ENCODE results near the gene HNRNPAB.
"Not testable (repeated sequence)": the region's sequence is repeated elsewhere in the genome, so short reads cannot be mapped to it uniquely, and the experiment has no call there.

Gene HNRNPAB

GRCh38 chr5:178237431-178238312, 33.3 kb downstream of the HNRNPAB start:
- Histone ChIP-seq H3K9me3 (ENCODE audit: control insufficient read depth in 2 of 2, low read length in 2 of 2) (no peaks in the 10 kb centered on the region), H3K4me1 (ENCODE audit: control insufficient read depth, insufficient read depth, low read length) (peaks cover 20% of the 10 kb centered on the region), H3K27me3 (ENCODE audit: control insufficient read depth in 1 of 2, insufficient read depth in 2 of 2, low read length in 2 of 2) (no peaks in the 10 kb centered on the region), H3K27ac (ENCODE audit: low read length) (no peak overlapping the region), H3K36me3 (ENCODE audit: control insufficient read depth in 2 of 2, insufficient read depth in 2 of 2, low read length in 2 of 2) (no peaks in the 10 kb centered on the region), H3K4me3 (ENCODE audit: low read length in 2 of 2) (no peak overlapping the region), H3K9ac (ENCODE audit: low read length in 2 of 2) (no peak overlapping the region)

- H3K27ac ChIP-seq (ENCODE audit: low read length), result no peak overlapping the region
- H3K4me1 ChIP-seq (ENCODE audit: control insufficient read depth, insufficient read depth, low read length), result peaks cover 15% of the 10 kb centered on the region
- no peak overlapping the region for H3K4me3 ChIP-seq (ENCODE audit: low read length in 2 of 2)
- H3K9me3 ChIP-seq (ENCODE audit: control insufficient read depth in 2 of 2, low read length in 2 of 2), result no peaks in the 10 kb centered on the region
- no peaks in the 10 kb centered on the region for H3K36me3 ChIP-seq (ENCODE audit: control insufficient read depth in 2 of 2, insufficient read depth in 2 of 2, low read length in 2 of 2)
- no peaks in the 10 kb centered on the region for H3K27me3 ChIP-seq (ENCODE audit: control insufficient read depth in 1 of 2, insufficient read depth in 2 of 2, low read length in 2 of 2)
- no peak overlapping the region for H3K9ac ChIP-seq (ENCODE audit: low read length in 2 of 2)
Observed at GRCh38 chr5:178238313-178238635, 33.9 kb downstream of the HNRNPAB start.

GRCh38 chr5:178238711-178239592, 34.6 kb downstream of the HNRNPAB start:
- Histone ChIP-seq H3K9ac (ENCODE audit: low read length in 2 of 2) (no peak overlapping the region), H3K27ac (ENCODE audit: low read length) (no peak overlapping the region), H3K4me1 (ENCODE audit: control insufficient read depth, insufficient read depth, low read length) (peaks cover 15% of the 10 kb centered on the region), H3K27me3 (ENCODE audit: control insufficient read depth in 1 of 2, insufficient read depth in 2 of 2, low read length in 2 of 2) (no peaks in the 10 kb centered on the region), H3K36me3 (ENCODE audit: control insufficient read depth in 2 of 2, insufficient read depth in 2 of 2, low read length in 2 of 2) (no peaks in the 10 kb centered on the region), H3K9me3 (ENCODE audit: control insufficient read depth in 2 of 2, low read length in 2 of 2) (no peaks in the 10 kb centered on the region), H3K4me3 (ENCODE audit: low read length in 2 of 2) (no peak overlapping the region)

- H3K27me3 ChIP-seq (ENCODE audit: control insufficient read depth in 1 of 2, insufficient read depth in 2 of 2, low read length in 2 of 2); H3K27ac ChIP-seq (ENCODE audit: low read length); H3K4me3 ChIP-seq (ENCODE audit: low read length in 2 of 2); H3K9ac ChIP-seq (ENCODE audit: low read length in 2 of 2); H3K36me3 ChIP-seq (ENCODE audit: control insufficient read depth in 2 of 2, insufficient read depth in 2 of 2, low read length in 2 of 2); H3K9me3 ChIP-seq (ENCODE audit: control insufficient read depth in 2 of 2, low read length in 2 of 2): not testable (repeated sequence)
- H3K4me1 ChIP-seq (ENCODE audit: control insufficient read depth, insufficient read depth, low read length), result peaks cover 15% of the 10 kb centered on the region
Observed at GRCh38 chr5:178239626-178240301, 35.4 kb downstream of the HNRNPAB start.

DNA sequence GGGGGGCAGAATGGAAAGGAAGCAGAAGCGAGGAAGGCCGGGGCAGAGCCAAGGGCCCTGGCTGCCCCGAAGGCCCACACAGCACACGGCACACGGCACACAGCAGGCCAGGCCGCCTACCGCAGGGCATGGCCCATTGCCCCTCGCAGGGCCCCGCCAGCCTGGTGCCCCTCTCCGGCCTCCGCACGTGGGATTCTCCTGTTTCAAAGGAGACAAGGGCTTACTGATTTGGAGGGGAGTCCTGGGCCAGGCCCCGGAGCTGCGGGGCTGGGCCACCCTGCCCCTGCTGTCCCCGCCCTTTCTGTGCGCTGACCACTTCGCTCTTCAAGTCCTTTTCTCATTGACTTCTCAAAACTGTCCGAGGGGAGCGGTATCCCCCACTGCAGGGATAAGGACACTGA, 36.0 kb downstream of the HNRNPAB start:
- H3K27me3 ChIP-seq (ENCODE audit: control insufficient read depth in 1 of 2, insufficient read depth in 2 of 2, low read length in 2 of 2), result no peaks in the 10 kb centered on the region
- no peak overlapping the region for H3K27ac ChIP-seq (ENCODE audit: low read length)
- no peaks in the 10 kb centered on the region for H3K36me3 ChIP-seq (ENCODE audit: control insufficient read depth in 2 of 2, insufficient read depth in 2 of 2, low read length in 2 of 2)
- no peak overlapping the region for H3K9ac ChIP-seq (ENCODE audit: low read length in 2 of 2)
- no peak overlapping the region for H3K4me3 ChIP-seq (ENCODE audit: low read length in 2 of 2)
- H3K9me3 ChIP-seq (ENCODE audit: control insufficient read depth in 2 of 2, low read length in 2 of 2), result no peaks in the 10 kb centered on the region
- peaks cover 15% of the 10 kb centered on the region for H3K4me1 ChIP-seq (ENCODE audit: control insufficient read depth, insufficient read depth, low read length)

GRCh38 chr5:178240766-178241165, 36.4 kb downstream of the HNRNPAB start:
- Histone ChIP-seq H3K27ac (ENCODE audit: low read length) (no peak overlapping the region), H3K36me3 (ENCODE audit: control insufficient read depth in 2 of 2, insufficient read depth in 2 of 2, low read length in 2 of 2) (no peaks in the 10 kb centered on the region), H3K27me3 (ENCODE audit: control insufficient read depth in 1 of 2, insufficient read depth in 2 of 2, low read length in 2 of 2) (no peaks in the 10 kb centered on the region), H3K9ac (ENCODE audit: low read length in 2 of 2) (no peak overlapping the region), H3K9me3 (ENCODE audit: control insufficient read depth in 2 of 2, low read length in 2 of 2) (no peaks in the 10 kb centered on the region), H3K4me3 (ENCODE audit: low read length in 2 of 2) (no peak overlapping the region), H3K4me1 (ENCODE audit: control insufficient read depth, insufficient read depth, low read length) (peaks cover 15% of the 10 kb centered on the region)

DNA sequence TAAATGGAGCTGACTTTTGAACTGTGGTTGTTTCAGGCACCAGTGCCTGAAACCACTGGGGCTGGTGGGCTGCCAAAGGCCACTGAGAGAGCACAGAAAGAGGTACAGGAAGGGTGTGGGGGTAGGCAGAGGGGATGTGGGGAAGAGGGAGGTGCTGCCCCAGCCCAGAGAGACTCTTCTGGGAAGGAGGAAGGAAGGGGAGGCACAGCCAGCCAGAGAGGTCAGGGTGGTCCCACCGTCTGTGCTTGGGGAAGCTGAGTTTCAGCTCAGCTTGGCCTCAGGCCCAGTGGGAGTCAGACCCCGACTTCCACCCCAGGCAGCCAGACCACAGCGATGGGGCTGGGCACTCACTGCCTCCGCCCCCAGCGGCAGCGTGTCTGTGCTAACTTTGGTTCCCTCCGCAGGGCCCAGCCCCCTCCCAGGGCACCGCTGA, 36.9 kb downstream of the HNRNPAB start:
- Histone ChIP-seq H3K27ac (ENCODE audit: low read length) (no peak overlapping the region), H3K4me1 (ENCODE audit: control insufficient read depth, insufficient read depth, low read length) (peaks cover 12% of the 10 kb centered on the region), H3K9me3 (ENCODE audit: control insufficient read depth in 2 of 2, low read length in 2 of 2) (no peaks in the 10 kb centered on the region), H3K9ac (ENCODE audit: low read length in 2 of 2) (no peak overlapping the region), H3K4me3 (ENCODE audit: low read length in 2 of 2) (no peak overlapping the region), H3K36me3 (ENCODE audit: control insufficient read depth in 2 of 2, insufficient read depth in 2 of 2, low read length in 2 of 2) (no peaks in the 10 kb centered on the region), H3K27me3 (ENCODE audit: control insufficient read depth in 1 of 2, insufficient read depth in 2 of 2, low read length in 2 of 2) (no peaks in the 10 kb centered on the region)

- H3K4me1 ChIP-seq (ENCODE audit: control insufficient read depth, insufficient read depth, low read length), result peaks cover 9% of the 10 kb centered on the region
- no peak overlapping the region for H3K4me3 ChIP-seq (ENCODE audit: low read length in 2 of 2)
- H3K27me3 ChIP-seq (ENCODE audit: control insufficient read depth in 1 of 2, insufficient read depth in 2 of 2, low read length in 2 of 2), result no peaks in the 10 kb centered on the region
- H3K9me3 ChIP-seq (ENCODE audit: control insufficient read depth in 2 of 2, low read length in 2 of 2), result no peaks in the 10 kb centered on the region
- no peak overlapping the region for H3K9ac ChIP-seq (ENCODE audit: low read length in 2 of 2)
- no peak overlapping the region for H3K27ac ChIP-seq (ENCODE audit: low read length)
- H3K36me3 ChIP-seq (ENCODE audit: control insufficient read depth in 2 of 2, insufficient read depth in 2 of 2, low read length in 2 of 2), result no peaks in the 10 kb centered on the region
Observed at GRCh38 chr5:178241688-178242231, 37.4 kb downstream of the HNRNPAB start.

DNA sequence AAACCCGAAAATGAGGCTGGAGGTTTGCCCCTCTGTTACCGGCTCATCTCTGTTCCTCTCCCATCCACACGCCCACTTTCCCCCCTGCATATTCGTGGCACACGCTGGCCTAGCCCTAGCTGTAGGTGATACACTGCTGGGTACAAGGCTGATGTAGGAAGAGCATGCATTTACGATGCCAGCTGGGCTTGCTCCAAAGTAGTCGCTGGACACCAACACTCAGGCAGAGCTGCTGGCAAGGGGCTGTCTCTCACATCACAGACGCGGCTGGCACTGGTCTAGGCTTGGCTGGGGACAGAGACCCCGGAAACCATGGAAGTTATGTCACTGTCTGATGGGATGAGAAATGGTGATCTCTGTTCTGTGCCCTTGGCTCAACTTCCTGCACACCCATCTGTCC, 38.1 kb downstream of the HNRNPAB start:
- Histone ChIP-seq H3K27me3 (ENCODE audit: control insufficient read depth in 1 of 2, insufficient read depth in 2 of 2, low read length in 2 of 2) (no peaks in the 10 kb centered on the region), H3K4me1 (ENCODE audit: control insufficient read depth, insufficient read depth, low read length) (peaks cover 7% of the 10 kb centered on the region), H3K9me3 (ENCODE audit: control insufficient read depth in 2 of 2, low read length in 2 of 2) (no peaks in the 10 kb centered on the region), H3K4me3 (ENCODE audit: low read length in 2 of 2) (no peak overlapping the region), H3K9ac (ENCODE audit: low read length in 2 of 2) (no peak overlapping the region), H3K27ac (ENCODE audit: low read length) (no peak overlapping the region), H3K36me3 (ENCODE audit: control insufficient read depth in 2 of 2, insufficient read depth in 2 of 2, low read length in 2 of 2) (no peaks in the 10 kb centered on the region)

GRCh38 chr5:178244576-178244975, 40.2 kb downstream of the HNRNPAB start:
- H3K9ac ChIP-seq (ENCODE audit: low read length in 2 of 2), result no peak overlapping the region
- H3K36me3 ChIP-seq (ENCODE audit: control insufficient read depth in 2 of 2, insufficient read depth in 2 of 2, low read length in 2 of 2), result no peaks in the 10 kb centered on the region
- H3K4me3 ChIP-seq (ENCODE audit: low read length in 2 of 2), result no peak overlapping the region
- H3K27ac ChIP-seq (ENCODE audit: low read length), result no peak overlapping the region
- no peaks in the 10 kb centered on the region for H3K9me3 ChIP-seq (ENCODE audit: control insufficient read depth in 2 of 2, low read length in 2 of 2)
- peaks cover 0 to 2% of the 10 kb centered on the region in 2 donors for H3K27me3 ChIP-seq (ENCODE audit: control insufficient read depth in 1 of 2, insufficient read depth in 2 of 2, low read length in 2 of 2)
- H3K4me1 ChIP-seq (ENCODE audit: control insufficient read depth, insufficient read depth, low read length), result no peaks in the 10 kb centered on the region
